ENCODE data around the gene SHQ1. TPM values are rescaled to one million over a fixed set of nuclear protein-coding genes. Genes with fewer than 3 reads are reported as not detected.

SHQ1 gene
- total RNA-seq, 1 experiment from 2014 or later: 32.5 TPM

DNA sequence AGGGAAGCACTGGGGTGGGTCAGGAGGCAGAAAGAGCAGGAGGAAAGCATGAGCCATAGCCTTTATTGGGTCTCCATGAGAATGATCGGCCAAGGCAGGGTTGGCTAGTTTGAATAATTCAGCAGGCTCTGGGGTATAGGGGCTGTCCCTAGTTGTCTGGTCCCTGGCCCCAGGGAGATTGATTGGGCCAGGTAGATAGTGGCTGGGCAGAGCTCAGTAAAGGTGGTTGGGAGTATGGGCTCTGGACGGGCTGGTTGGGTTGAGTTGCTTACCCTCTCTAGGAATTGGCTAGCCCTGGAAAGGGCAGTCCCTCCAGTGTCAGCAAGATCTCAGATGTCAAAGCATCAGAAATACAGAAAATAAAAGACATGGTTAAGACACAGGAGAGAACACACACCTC, 148.1 kb downstream of the SHQ1 start:
- no peak overlapping the region for H3K4ac ChIP-seq (ENCODE audit: low read depth, low read length)
- no peaks in the 10 kb centered on the region for H3K9me3 ChIP-seq (ENCODE audit: control insufficient read depth, low read depth, low read length)
- H4K8ac ChIP-seq (replicated peaks; ENCODE audit: insufficient read length, low read depth, low read length): no peak overlapping the region
- Mint-ChIP-seq H3K27me3 (ENCODE audit: low read depth) (no peaks in the 10 kb centered on the region), H3K27ac (peak overlapping the region in 1 of 3 experiments; percentile 97; a peak in 1 of 7 replicates), H3K9me3 (no peaks in the 10 kb centered on the region), H3K4me3 (no peak overlapping the region), H3K4me1 (peaks cover 24 to 29% of the 10 kb centered on the region in 2 experiments), H3K36me3 (ENCODE audit: insufficient read depth in 1 of 3, low read depth in 3 of 3) (no peaks in the 10 kb centered on the region)
- no CpG with 5 or more reads among the region's 2 CpGs for WGBS (ENCODE audit: extremely low coverage, insufficient read length, low lambda C conversion rate)
- no peaks in the 10 kb centered on the region for H3K79me1 ChIP-seq (ENCODE audit: insufficient read depth, low read depth, low read length, poor library complexity, severe bottlenecking)
- no peak overlapping the region for H2BK5ac ChIP-seq (ENCODE audit: insufficient read length, low read length)
- no peak overlapping the region for H3K4me2 ChIP-seq (ENCODE audit: insufficient read depth, insufficient read length, low read length)
- H2BK20ac ChIP-seq (ENCODE audit: low read depth, low read length, poor library complexity, severe bottlenecking): no peak overlapping the region
- no peak overlapping the region for H2BK15ac ChIP-seq (ENCODE audit: low read depth, low read length)
- H3K23me2 ChIP-seq (ENCODE audit: insufficient read length, low read depth, low read length, poor library complexity, severe bottlenecking): no peaks in the 10 kb centered on the region
- H3K9ac ChIP-seq (ENCODE audit: extremely low read depth, insufficient read length, low read length): no peak overlapping the region
- no peak overlapping the region for H3K56ac ChIP-seq (ENCODE audit: insufficient read length, low read depth, low read length)
- TF ChIP-seq, protein P1, sequence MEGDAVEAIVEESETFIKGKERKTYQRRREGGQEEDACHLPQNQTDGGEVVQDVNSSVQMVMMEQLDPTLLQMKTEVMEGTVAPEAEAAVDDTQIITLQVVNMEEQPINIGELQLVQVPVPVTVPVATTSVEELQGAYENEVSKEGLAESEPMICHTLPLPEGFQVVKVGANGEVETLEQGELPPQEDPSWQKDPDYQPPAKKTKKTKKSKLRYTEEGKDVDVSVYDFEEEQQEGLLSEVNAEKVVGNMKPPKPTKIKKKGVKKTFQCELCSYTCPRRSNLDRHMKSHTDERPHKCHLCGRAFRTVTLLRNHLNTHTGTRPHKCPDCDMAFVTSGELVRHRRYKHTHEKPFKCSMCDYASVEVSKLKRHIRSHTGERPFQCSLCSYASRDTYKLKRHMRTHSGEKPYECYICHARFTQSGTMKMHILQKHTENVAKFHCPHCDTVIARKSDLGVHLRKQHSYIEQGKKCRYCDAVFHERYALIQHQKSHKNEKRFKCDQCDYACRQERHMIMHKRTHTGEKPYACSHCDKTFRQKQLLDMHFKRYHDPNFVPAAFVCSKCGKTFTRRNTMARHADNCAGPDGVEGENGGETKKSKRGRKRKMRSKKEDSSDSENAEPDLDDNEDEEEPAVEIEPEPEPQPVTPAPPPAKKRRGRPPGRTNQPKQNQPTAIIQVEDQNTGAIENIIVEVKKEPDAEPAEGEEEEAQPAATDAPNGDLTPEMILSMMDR (conservative IDR thresholded peaks at IDR 0.05): no peak
- H2AFZ ChIP-seq (ENCODE audit: low read length): no peak overlapping the region
- DNase-seq: no peak
- no peak overlapping the region for H3K18ac ChIP-seq (ENCODE audit: insufficient read length, low read depth, low read length)
- no peak overlapping the region for H3K23ac ChIP-seq (ENCODE audit: insufficient read length, low read depth, low read length)
- no peak overlapping the region for H3K27ac ChIP-seq (ENCODE audit: insufficient read length, low read depth, low read length)
- no peak overlapping the region for H3T11ph ChIP-seq (ENCODE audit: low read length)
- no peak overlapping the region for H3K14ac ChIP-seq (ENCODE audit: insufficient read depth, low read length)
- H2AK5ac ChIP-seq (ENCODE audit: insufficient read length, low read length): no peak overlapping the region
- H4K91ac ChIP-seq (ENCODE audit: insufficient read length, low read depth, low read length): no peak overlapping the region
- H3K27me3 ChIP-seq (ENCODE audit: insufficient read depth, low read length): no peaks in the 10 kb centered on the region
- H3K79me2 ChIP-seq (ENCODE audit: insufficient read depth, low read length): no peaks in the 10 kb centered on the region
- peaks cover 5% of the 10 kb centered on the region; the same call in 1 of the 2 replicates for H3K4me1 ChIP-seq (ENCODE audit: insufficient read depth, low read length)
- no peak overlapping the region for H2BK12ac ChIP-seq (ENCODE audit: insufficient read length, low read depth, low read length)
- no peaks in the 10 kb centered on the region for H4K20me1 ChIP-seq (ENCODE audit: control insufficient read depth, insufficient read depth, insufficient read length)
- H2BK120ac ChIP-seq (ENCODE audit: low read depth, low read length, poor library complexity, severe bottlenecking): no peak overlapping the region
- no peak overlapping the region for H4K5ac ChIP-seq (ENCODE audit: insufficient read length, low read depth, low read length)
